HG03280 (cell line): Measurements from ENCODE around the gene SELENOV.

Source experiments
- ATAC-seq: cut with Tn5 transposase; IDR thresholded peaks from one replicate; pipeline ENCODE4 v1.9.1; 2021; ENCODE audit warnings: mild to moderate bottlenecking, moderate library complexity; ENCODE audit not compliant: unreplicated experiment

Gene SELENOV

DNA sequence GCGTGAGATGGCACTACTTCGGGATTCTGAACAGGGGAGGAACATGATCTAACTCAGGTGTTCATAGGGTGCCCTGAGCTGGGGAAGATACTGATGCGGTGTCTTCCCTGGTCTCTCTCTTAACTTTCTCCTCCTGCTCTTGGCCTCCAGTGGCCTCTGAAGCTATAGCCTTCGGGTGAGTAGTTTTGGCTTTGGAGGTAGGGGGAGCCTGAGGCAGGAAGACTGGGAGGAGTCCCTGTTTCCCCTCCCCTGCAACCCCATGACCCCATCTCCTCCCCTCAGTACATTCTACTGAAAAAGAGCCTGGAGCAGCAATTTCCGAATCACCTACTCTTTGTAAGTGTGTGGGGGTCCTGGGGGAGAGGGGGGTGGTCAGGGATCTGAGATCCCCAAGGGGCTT, 3.5 kb downstream of the SELENOV start:
- ATAC-seq = no peak

DNA sequence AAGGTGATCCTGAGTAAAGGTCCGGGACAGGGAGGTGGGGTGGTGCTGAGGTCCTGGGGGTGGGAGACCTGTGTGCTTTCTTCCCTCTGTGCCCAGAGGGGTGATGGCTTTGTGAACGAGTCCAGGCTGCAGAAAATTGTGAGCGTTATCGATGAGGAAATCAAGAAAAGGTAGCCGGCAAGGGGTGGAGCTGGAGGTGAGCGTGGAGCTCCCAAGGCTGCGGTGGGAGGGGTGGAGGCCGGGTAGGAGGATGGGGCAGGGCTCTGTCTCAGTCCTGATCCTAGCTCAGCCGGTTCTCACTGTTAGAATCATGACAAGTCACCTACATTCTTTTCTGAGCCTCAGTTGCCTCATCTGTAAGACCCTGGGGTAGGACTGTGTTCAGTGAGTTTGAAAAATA, 4.0 kb downstream of the SELENOV start:
- ATAC-seq = no peak

DNA sequence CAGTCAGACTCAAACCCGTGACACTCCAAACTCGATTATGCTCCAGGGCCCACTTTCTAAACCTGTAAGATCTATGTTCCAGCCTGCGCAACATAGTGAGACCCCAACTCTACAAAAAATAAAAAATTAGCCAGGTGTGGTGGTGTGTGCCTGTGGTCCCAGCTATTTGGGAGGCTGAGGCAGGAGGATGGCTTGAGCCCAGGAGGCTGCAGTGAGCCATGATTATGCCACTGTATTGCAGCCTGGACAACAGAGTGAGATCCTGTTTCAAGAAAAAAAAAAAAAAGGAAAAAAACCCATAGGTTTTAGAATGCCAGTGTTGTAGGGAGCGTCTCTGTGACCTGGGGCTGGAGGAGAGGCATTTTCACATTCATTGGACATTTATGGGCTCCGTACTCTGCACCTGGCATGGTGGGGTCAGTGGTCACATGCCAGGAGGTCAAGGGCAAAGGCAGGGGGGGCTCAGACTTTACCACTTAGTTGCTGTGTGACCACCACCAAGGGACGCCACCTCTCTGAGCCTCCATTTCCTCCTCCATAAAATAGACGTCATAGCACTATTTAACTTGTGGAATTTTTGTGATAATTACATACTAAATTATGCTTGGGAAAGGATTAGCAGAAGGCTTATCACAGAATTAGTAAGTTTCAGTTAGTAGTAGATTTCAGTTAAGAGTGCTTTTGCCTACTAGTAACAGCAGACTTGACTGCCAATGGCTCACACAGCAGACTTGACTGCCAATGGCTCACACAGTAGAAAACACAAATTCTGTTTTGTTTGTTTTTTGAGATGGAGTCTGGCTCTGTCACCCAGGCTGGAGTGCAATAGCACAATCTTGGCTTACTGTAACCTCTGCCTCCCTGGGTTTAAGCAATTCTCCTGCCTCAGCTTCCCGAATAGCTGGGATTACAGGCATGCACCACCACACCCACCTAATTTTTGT, 5.9 kb downstream of the SELENOV start:
- ATAC-seq = no peak

DNA sequence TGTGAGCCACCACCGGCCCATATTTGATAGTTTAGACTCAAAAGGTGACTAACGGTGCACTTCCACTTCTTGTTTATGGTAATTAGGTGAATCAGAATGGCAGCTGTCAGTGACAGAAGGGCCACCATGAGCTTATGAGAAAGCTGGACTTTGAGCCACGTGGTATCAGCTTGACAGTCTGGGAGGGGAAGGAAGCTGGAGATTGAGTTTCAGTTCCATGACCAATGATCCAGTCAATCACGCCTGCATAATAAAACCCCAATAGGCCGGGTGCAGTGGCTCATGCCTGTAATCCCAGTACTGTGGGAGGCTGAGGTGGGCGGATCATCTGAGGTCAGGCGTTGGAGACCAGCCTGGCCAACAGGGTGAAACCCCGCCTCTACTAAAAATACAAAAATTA, 9.6 kb downstream of the SELENOV start:
- no peak for ATAC-seq

DNA sequence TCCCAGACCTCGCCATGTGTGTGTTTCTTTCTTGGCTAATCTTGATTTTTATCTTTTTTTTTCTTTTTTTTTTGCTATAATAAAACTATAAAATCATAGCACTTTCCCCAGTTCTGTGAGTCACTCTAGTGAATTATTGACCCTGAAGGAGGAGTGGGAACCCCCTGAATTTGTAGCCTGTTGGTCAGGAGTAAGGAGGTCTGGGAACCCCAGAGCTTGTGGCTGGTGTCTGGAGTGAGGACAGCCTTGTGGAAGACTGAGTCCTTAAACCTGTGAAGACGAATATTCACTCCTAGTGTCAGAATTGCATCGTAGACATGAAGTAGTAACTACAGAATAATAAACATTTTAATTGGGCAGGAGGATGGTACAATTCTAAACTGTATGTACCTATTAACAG, 10.3 kb downstream of the SELENOV start:
- ATAC-seq = no peak

DNA sequence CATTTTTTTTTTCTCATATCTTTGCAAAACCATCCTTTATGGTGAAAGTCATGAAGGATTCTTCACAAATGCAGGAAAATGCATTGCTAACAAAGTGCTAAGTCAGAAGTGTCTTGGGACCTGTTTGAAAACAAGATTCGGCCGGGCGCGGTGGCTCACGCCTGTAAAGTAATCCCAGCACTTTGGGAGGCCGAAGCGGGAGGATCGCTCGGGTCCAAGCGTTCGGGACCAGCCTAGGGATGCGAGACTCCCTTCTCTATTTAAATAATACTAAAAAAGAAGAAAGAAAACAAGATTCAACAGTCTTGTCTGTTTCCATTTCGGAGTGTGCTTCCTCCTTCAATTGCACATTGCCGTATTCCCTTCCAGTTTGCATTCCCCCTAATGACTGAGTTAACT, 16.9 kb downstream of the SELENOV start:
- no peak for ATAC-seq

GRCh38 chr19:39532233-39533002, 17.5 kb downstream of the SELENOV start, which contains the start of gene EID2B:
TSS of gene EID2B (minus strand) at chr19:39532852. CDS start at chr19:39532802, 50 bp downstream.
- ATAC-seq = peak; percentile 92

- peak; percentile 8 for ATAC-seq
These were observed 18.1 kb downstream of the SELENOV start for GRCh38 chr19:39533003-39533512.

DNA sequence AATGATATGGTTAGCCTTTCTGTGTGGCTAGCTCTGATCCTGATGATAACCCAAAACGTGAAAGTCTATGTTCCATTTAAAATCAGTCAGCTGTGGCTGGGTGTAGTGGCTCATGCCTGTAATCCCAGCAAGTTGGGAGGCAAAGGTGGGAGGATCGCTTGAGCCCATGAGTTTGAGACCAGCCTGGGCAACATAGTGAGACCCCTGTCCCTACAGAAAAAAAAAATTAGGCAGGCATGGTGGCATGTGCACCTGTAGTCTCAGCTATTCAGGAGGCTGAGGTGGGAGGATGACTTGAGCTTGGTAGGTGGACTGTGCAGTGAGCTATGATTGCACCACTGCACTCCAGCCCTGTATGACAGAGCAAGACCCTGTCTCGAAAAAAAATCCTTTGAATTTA, 18.9 kb downstream of the SELENOV start:
- ATAC-seq = no peak

DNA sequence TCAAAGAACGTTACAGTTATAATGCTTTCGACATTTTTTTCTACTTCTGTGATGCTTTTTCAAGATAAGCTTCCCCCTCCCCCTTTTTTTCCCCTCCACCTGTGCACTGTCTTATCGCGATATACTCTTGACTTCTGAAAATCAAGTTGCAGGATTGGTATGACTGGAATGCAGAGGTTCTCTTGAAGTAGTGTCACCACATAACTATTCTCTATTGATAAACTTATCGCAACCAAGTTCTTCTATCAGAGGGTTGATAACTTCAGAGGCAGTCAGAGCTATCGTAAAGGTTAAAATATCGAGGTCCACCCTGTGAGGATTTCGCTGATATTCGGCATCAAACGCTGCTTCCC, 24.2 kb downstream of the SELENOV start:
- ATAC-seq = no peak

GRCh38 chr19:39539518-39540332, 24.8 kb downstream of the SELENOV start, which contains the start of gene EID2:
TSS of gene EID2 (minus strand) at chr19:39540161. CDS start at chr19:39540079, 82 bp downstream.
- ATAC-seq = peak; percentile 90

DNA sequence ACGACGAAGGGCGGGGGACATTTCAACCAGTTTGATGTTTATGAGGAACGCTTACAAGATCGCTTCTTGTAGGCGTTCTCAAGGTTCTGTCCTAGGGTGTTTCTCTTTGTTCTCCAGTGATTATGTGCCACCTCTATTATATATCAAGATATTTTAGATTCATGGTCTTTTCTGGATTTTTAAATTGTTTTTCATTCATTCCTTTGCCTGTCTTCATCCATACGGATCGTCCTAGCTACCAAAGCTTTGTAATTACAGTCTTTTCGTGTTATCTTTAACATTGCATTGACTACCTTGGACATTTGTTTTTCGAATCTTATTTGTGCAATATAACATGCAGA, 25.4 kb downstream of the SELENOV start:
- no peak for ATAC-seq

GRCh38 chr19:39542206-39542605, 27.3 kb downstream of the SELENOV start:
- no peak for ATAC-seq

DNA sequence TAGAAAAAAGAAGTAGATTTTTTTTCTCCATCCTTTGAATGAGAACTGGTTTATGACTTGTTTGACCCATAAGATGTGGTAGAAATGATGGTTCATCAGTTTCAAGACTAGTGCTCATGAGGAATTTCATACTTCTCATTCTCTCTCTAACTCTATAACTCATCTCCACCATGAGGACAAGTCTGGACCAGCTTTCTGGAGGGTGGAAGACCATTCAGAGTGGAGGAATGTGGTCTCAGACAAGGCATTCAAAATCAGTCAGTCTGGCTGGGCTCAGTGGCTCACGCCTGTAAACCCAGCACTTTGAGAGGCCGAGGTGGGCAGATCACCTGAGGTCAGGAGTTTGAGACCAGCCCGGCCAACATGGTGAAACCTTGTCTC, 28.5 kb downstream of the SELENOV start:
- no peak for ATAC-seq

GRCh38 chr19:39544226-39544903, 29.4 kb downstream of the SELENOV start:
- ATAC-seq = no peak

DNA sequence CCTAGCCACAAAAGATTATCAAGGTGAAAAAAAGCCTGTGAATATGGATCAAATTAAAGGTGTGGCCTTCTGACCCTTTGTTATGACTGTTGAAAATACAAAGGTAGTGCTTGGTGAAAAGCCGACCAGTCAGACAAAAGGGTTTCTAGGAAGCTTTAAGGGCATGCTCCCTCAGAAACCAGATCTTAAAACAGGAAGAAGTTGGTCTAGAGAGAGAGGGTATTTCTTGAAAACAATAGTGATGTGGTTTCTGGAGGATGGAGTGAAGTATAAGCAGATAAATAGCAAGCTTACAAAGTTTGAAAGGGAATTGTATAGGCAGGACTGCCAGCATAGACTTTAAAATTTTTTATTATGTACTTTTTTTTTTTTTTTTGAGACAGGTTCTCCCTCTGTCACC, 30.0 kb downstream of the SELENOV start:
- ATAC-seq = no peak

DNA sequence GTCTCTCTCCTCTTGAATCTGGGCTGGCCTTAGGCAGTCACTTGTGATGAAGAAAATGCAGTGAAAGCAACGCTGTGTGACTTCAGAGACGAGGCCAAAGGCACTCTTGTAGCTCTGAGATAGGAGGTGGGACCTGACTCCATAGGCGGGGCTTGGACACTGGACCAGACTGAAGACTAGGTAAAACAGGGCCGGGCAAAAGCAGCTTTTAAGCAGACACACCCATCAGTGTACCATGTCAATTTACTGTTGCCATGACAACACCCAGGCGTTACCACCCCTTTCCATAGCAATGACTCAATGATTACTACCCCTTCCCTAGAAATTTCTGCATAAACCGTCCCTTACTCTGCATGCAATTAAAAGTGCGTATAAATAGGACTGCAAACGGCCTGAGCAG, 31.7 kb downstream of the SELENOV start:
- no peak for ATAC-seq

- ATAC-seq = no peak
These were observed 35.3 kb downstream of the SELENOV start for GRCh38 chr19:39550197-39550596.

GRCh38 chr19:39553082-39553652, 38.2 kb downstream of the SELENOV start:
- no peak for ATAC-seq

DNA sequence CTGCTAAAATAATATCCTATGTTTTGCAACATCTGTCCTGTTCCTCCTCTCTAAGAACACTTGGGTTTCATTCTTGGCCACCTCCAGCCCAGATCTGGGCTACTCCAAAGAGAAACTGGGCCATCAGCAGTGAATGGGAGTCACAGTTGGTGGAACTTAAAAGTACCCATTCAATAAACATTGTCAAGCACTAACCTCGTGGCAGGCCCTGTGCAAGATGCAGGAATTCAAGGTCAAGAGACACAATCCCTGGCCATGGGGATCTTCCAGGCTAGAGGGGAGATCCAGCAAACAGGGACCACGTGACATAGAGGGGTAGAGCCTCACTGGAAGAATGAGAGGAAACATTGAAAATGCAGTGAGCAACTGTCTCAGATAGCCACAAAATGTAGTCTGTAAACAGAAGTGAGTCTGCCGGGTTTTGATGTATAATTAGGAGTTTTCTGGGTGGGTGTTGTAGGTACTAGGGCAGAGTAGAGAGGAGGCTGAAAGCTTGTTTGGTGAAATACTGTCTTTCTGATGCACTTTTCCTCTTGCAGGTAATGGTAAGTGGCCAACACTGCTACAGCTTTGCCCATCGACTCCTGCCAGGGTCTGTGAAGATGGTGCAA, 39.9 kb downstream of the SELENOV start:
- ATAC-seq = no peak
